ENCODE data around the gene VTI1A.

The VTI1A gene

GRCh38 chr10:112763916-112764520 is 317.0 kb downstream of the VTI1A start:
- Histone ChIP-seq H3K27me3 (no peaks in the 10 kb centered on the region), H3K4me3 (no peak overlapping the region), H3K27ac (no peak overlapping the region), H3K4me2 (no peak overlapping the region), H3K4me1 (no peaks in the 10 kb centered on the region), H4K20me1 (no peaks in the 10 kb centered on the region), H3K36me3 (no peaks in the 10 kb centered on the region), H3K9ac (no peak overlapping the region), H3K9me3 (no peaks in the 10 kb centered on the region)
- no peak for TF ChIP-seq Cebpa-rat (IDR thresholded peaks at IDR 0.05)

- Histone ChIP-seq H3K9me3 (no peaks in the 10 kb centered on the region), H3K4me2 (no peak overlapping the region), H3K9ac (no peak overlapping the region), H3K4me3 (no peak overlapping the region), H4K20me1 (no peaks in the 10 kb centered on the region), H3K4me1 (no peaks in the 10 kb centered on the region), H3K36me3 (peaks cover 3% of the 10 kb centered on the region; the same call in 1 of the 2 replicates), H3K27me3 (no peaks in the 10 kb centered on the region), H3K27ac (no peak overlapping the region)
- no peak for TF ChIP-seq Cebpa-rat (IDR thresholded peaks at IDR 0.05)
Observed at GRCh38 chr10:112765717-112766235, 318.8 kb downstream of the VTI1A start.

DNA sequence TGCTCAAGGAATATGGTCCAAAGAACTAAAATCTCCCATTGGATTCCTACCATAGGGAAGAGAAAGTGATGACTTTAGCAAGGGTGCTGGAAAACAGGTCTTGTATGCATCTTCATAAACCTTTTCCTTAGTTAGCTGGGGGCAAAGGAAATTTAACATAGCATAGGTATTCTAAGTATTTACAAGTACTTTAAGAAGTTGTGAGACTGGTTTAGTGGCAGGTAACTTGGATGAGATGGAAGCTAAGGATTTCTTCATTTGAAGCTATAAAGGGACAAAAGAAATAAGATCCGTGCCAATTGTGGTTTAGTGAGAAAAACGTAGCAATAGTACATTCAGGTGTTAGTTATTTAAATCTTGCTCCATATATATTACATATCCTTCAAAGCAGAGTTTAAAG is 319.6 kb downstream of the VTI1A start:
- no peak for TF ChIP-seq Cebpa-rat (IDR thresholded peaks at IDR 0.05)
- H3K9ac ChIP-seq = no peak overlapping the region
- no peaks in the 10 kb centered on the region for H3K4me1 ChIP-seq
- no peak overlapping the region for H3K4me2 ChIP-seq
- H3K9me3 ChIP-seq = peaks cover 6% of the 10 kb centered on the region; the same call in 1 of the 2 replicates
- H3K4me3 ChIP-seq = no peak overlapping the region
- no peaks in the 10 kb centered on the region for H3K27me3 ChIP-seq
- peaks cover 9% of the 10 kb centered on the region; the same call in 1 of the 2 replicates for H3K36me3 ChIP-seq
- no peak overlapping the region for H3K27ac ChIP-seq
- no peaks in the 10 kb centered on the region for H4K20me1 ChIP-seq

GRCh38 chr10:112767156-112767555 is 320.1 kb downstream of the VTI1A start:
- Histone ChIP-seq H3K9ac (no peak overlapping the region), H3K4me1 (no peaks in the 10 kb centered on the region), H3K27me3 (no peaks in the 10 kb centered on the region), H3K36me3 (peaks cover 9% of the 10 kb centered on the region; the same call in 1 of the 2 replicates), H3K4me2 (no peak overlapping the region), H3K4me3 (no peak overlapping the region), H4K20me1 (no peaks in the 10 kb centered on the region), H3K9me3 (peaks cover 10% of the 10 kb centered on the region; the same call in 1 of the 2 replicates), H3K27ac (no peak overlapping the region)
- TF ChIP-seq Cebpa-rat (IDR thresholded peaks at IDR 0.05) = no peak

DNA sequence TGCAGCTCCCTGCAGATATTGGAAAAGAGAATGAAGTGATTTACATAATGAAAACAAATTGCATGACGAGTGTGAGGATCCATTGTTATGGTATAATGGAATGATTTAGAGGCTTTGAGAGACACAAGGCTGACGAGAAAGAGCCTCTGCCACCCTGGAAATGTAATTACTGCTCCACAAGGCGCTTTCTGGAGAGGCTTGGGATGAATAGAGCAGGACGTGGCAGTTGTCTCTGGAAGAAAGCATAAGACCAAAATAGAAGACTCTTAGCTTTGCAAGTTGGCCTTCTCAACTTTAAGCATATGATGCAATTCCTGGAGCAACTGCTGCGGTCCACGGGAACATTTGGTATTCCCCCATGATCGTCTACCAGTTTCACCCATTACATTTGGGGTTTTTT is 321.1 kb downstream of the VTI1A start:
- no peaks in the 10 kb centered on the region for H4K20me1 ChIP-seq
- peaks cover 9% of the 10 kb centered on the region; the same call in 1 of the 2 replicates for H3K36me3 ChIP-seq
- no peak overlapping the region for H3K4me2 ChIP-seq
- H3K9ac ChIP-seq = no peak overlapping the region
- no peak overlapping the region for H3K27ac ChIP-seq
- H3K4me3 ChIP-seq = no peak overlapping the region
- no peak for TF ChIP-seq Cebpa-rat (IDR thresholded peaks at IDR 0.05)
- H3K27me3 ChIP-seq = no peaks in the 10 kb centered on the region
- H3K4me1 ChIP-seq = no peaks in the 10 kb centered on the region
- peaks cover 10% of the 10 kb centered on the region; the same call in 1 of the 2 replicates for H3K9me3 ChIP-seq

GRCh38 chr10:112769081-112769480 is 322.1 kb downstream of the VTI1A start:
- Histone ChIP-seq H3K36me3 (peaks cover 9% of the 10 kb centered on the region; the same call in 1 of the 2 replicates), H4K20me1 (no peaks in the 10 kb centered on the region), H3K9me3 (peaks cover 10% of the 10 kb centered on the region; the same call in 1 of the 2 replicates), H3K4me3 (no peak overlapping the region), H3K4me2 (no peak overlapping the region), H3K4me1 (no peaks in the 10 kb centered on the region), H3K27me3 (no peaks in the 10 kb centered on the region), H3K27ac (no peak overlapping the region), H3K9ac (no peak overlapping the region)
- TF ChIP-seq Cebpa-rat (IDR thresholded peaks at IDR 0.05) = no peak

- no peak overlapping the region for H3K4me2 ChIP-seq
- peaks cover 9% of the 10 kb centered on the region; the same call in 1 of the 2 replicates for H3K36me3 ChIP-seq
- no peaks in the 10 kb centered on the region for H3K4me1 ChIP-seq
- no peak overlapping the region for H3K27ac ChIP-seq
- no peak overlapping the region for H3K4me3 ChIP-seq
- peaks cover 10% of the 10 kb centered on the region; the same call in 1 of the 2 replicates for H3K9me3 ChIP-seq
- H3K9ac ChIP-seq = no peak overlapping the region
- TF ChIP-seq Cebpa-rat (IDR thresholded peaks at IDR 0.05) = no peak
- H3K27me3 ChIP-seq = no peaks in the 10 kb centered on the region
- no peaks in the 10 kb centered on the region for H4K20me1 ChIP-seq
Observed at GRCh38 chr10:112769611-112770370, 322.8 kb downstream of the VTI1A start.

GRCh38 chr10:112771733-112772132 is 324.7 kb downstream of the VTI1A start:
- Histone ChIP-seq H3K4me1 (no peaks in the 10 kb centered on the region), H3K9ac (no peak overlapping the region), H3K36me3 (peaks cover 9% of the 10 kb centered on the region; the same call in 1 of the 2 replicates), H4K20me1 (no peaks in the 10 kb centered on the region), H3K4me3 (no peak overlapping the region), H3K4me2 (no peak overlapping the region), H3K9me3 (peaks cover 10% of the 10 kb centered on the region; the same call in 1 of the 2 replicates), H3K27me3 (no peaks in the 10 kb centered on the region), H3K27ac (no peak overlapping the region)
- no peak for TF ChIP-seq Cebpa-rat (IDR thresholded peaks at IDR 0.05)

DNA sequence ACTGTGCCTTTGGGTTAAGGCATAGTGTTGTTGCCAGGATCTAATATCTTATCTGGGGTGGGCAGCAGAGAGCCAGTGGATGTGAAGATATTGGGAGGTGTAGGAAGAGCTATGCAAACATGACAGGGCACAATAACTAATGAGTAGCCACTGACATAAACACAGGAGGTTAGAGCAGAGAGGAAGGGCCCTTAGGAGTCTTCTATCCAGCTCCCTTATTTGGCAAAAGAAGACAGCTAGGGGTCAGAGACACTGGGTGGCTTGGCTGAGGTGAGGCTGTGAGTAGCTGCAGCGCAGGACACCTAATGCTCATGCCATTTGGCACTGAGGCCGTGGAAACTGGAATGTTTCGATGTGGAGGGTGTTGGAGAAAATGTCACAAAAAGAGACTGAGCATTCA is 326.8 kb downstream of the VTI1A start:
- H3K4me3 ChIP-seq = no peak overlapping the region
- H4K20me1 ChIP-seq = no peaks in the 10 kb centered on the region
- H3K4me2 ChIP-seq = no peak overlapping the region
- no peak for TF ChIP-seq Cebpa-rat (IDR thresholded peaks at IDR 0.05)
- no peak overlapping the region for H3K9ac ChIP-seq
- no peaks in the 10 kb centered on the region for H3K4me1 ChIP-seq
- no peaks in the 10 kb centered on the region for H3K27me3 ChIP-seq
- no peak overlapping the region for H3K27ac ChIP-seq
- H3K36me3 ChIP-seq = peaks cover 9% of the 10 kb centered on the region; the same call in 1 of the 2 replicates
- peaks cover 10% of the 10 kb centered on the region; the same call in 1 of the 2 replicates for H3K9me3 ChIP-seq

- H3K9ac ChIP-seq = no peak overlapping the region
- no peaks in the 10 kb centered on the region for H3K4me1 ChIP-seq
- no peak overlapping the region for H3K27ac ChIP-seq
- H3K36me3 ChIP-seq = peaks cover 9% of the 10 kb centered on the region; the same call in 1 of the 2 replicates
- peaks cover 10% of the 10 kb centered on the region; the same call in 1 of the 2 replicates for H3K9me3 ChIP-seq
- no peak for TF ChIP-seq Cebpa-rat (IDR thresholded peaks at IDR 0.05)
- H4K20me1 ChIP-seq = no peaks in the 10 kb centered on the region
- H3K4me2 ChIP-seq = no peak overlapping the region
- no peak overlapping the region for H3K4me3 ChIP-seq
- no peaks in the 10 kb centered on the region for H3K27me3 ChIP-seq
Observed at GRCh38 chr10:112774210-112774609, 327.2 kb downstream of the VTI1A start.
